Neutrophil (primary cell): ENCODE measurements around the gene SNTG2.

ENCODE experiments used
- H3K27ac ChIP-seq: fragments of 200-600 bp; sonication (generic); 2 replicates; pipeline ENCODE4 v1.5.1; 2016; ENCODE audit warnings: mild to moderate bottlenecking, moderate library complexity
- H3K27me3 ChIP-seq: fragments of 200-600 bp; sonication (generic); 2 replicates; pipeline ENCODE4 v1.6.0; 2016; ENCODE audit warnings: mild to moderate bottlenecking
- H3K36me3 ChIP-seq: fragments of 200-600 bp; sonication (generic); 2 replicates; pipeline ENCODE4 v1.5.1; 2017
- H3K4me1 ChIP-seq, 2 experiments: fragments of 200-600 bp in 1 of 2; sonication (generic) in 1 of 2; 1 replicate in 1 of 2; 2 replicates in 1 of 2; pipeline versions ENCODE4 v1.5.1 to v1.6.1; 2013 to 2016; ENCODE audit warnings: low read depth in 1 of 2, low read length in 1 of 2, mild to moderate bottlenecking in 1 of 2, moderate library complexity in 1 of 2; ENCODE audit not compliant: control insufficient read depth in 1 of 2, insufficient read depth in 1 of 2
- H3K4me3 ChIP-seq, 2 experiments: fragments of 200-600 bp in 1 of 2; sonication (generic) in 1 of 2; 1 replicate in 1 of 2; 2 replicates in 1 of 2; pipeline ENCODE4 v1.5.1; 2013 to 2016; ENCODE audit warnings: low read depth in 1 of 2, low read length in 1 of 2, mild to moderate bottlenecking in 1 of 2, moderate library complexity in 1 of 2
- H3K9me3 ChIP-seq: fragments of 200-600 bp; sonication (generic); 2 replicates; pipeline ENCODE4 v1.5.1; 2016
- TF ChIP-seq, protein P1 (sequence below): fragments of 200-600 bp; sonication (generic); IDR thresholded peaks from 2 replicates; pipeline ENCODE4 v1.5.1; 2016; ENCODE audit warnings: antibody characterized with exemption

The SNTG2 gene

DNA sequence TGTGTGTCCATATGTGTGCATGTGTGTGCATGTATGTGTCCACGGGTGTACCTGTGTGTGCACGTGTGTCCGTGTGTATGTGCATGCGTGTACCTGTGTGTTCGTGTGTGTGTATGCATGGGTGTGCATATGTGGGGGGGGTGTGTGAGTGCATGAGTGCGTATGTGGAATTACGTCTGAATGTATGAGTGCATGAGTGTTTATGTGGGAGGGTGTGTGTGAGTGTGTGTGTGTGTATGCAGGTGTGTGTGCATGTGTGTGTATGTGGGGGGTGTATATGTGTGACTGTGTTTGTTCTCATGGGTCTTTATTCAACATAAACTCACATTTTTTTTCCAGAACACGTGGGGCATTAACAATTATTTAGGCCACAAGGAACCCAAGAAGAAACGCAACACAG lies 208.4 kb downstream of the SNTG2 start:
- Histone ChIP-seq H3K9me3 (no peaks in the 10 kb centered on the region), H3K27me3 (no peaks in the 10 kb centered on the region), H3K27ac (no peak overlapping the region), H3K4me3 (no peak overlapping the region), H3K36me3 (no peaks in the 10 kb centered on the region), H3K4me1 (no peaks in the 10 kb centered on the region)
- TF ChIP-seq, protein P1, sequence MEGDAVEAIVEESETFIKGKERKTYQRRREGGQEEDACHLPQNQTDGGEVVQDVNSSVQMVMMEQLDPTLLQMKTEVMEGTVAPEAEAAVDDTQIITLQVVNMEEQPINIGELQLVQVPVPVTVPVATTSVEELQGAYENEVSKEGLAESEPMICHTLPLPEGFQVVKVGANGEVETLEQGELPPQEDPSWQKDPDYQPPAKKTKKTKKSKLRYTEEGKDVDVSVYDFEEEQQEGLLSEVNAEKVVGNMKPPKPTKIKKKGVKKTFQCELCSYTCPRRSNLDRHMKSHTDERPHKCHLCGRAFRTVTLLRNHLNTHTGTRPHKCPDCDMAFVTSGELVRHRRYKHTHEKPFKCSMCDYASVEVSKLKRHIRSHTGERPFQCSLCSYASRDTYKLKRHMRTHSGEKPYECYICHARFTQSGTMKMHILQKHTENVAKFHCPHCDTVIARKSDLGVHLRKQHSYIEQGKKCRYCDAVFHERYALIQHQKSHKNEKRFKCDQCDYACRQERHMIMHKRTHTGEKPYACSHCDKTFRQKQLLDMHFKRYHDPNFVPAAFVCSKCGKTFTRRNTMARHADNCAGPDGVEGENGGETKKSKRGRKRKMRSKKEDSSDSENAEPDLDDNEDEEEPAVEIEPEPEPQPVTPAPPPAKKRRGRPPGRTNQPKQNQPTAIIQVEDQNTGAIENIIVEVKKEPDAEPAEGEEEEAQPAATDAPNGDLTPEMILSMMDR, result no peak

- Histone ChIP-seq H3K4me1 (no peaks in the 10 kb centered on the region), H3K27ac (no peak overlapping the region), H3K4me3 (no peak overlapping the region), H3K9me3 (no peaks in the 10 kb centered on the region), H3K27me3 (no peaks in the 10 kb centered on the region), H3K36me3 (no peaks in the 10 kb centered on the region)
- TF ChIP-seq, protein P1, result no peak
Measured at GRCh38 chr2:1162246-1162645, 211.6 kb downstream of the SNTG2 start.

GRCh38 chr2:1162768-1163584 lies 212.3 kb downstream of the SNTG2 start:
- no peaks in the 10 kb centered on the region for H3K4me1 ChIP-seq
- no peak overlapping the region for H3K4me3 ChIP-seq
- no peaks in the 10 kb centered on the region for H3K36me3 ChIP-seq
- TF ChIP-seq, protein P1, result no peak
- no peak overlapping the region for H3K27ac ChIP-seq
- no peaks in the 10 kb centered on the region for H3K9me3 ChIP-seq
- no peaks in the 10 kb centered on the region for H3K27me3 ChIP-seq

DNA sequence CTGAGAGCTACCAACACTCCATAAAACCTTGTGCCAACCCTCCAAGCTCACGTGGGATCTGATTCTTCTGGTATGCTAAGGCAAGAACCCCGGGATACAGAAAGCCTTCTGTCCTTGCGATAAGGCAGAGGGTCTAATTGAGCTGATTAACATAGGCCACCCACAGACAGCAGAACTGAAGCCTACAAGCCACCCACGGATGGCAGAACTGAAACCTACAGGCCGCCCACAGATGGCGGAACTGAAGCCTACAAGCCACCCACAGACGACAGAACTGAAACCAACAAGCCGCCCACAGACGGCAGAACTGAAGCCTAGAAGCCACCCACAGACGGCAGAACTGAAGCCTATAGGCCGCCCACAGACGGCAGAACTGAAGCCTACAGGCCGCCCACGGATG lies 216.3 kb downstream of the SNTG2 start:
- TF ChIP-seq, protein P1, result no peak
- Histone ChIP-seq H3K36me3 (no peaks in the 10 kb centered on the region), H3K4me3 (no peak overlapping the region), H3K4me1 (no peaks in the 10 kb centered on the region), H3K27me3 (no peaks in the 10 kb centered on the region), H3K9me3 (no peaks in the 10 kb centered on the region), H3K27ac (no peak overlapping the region)

DNA sequence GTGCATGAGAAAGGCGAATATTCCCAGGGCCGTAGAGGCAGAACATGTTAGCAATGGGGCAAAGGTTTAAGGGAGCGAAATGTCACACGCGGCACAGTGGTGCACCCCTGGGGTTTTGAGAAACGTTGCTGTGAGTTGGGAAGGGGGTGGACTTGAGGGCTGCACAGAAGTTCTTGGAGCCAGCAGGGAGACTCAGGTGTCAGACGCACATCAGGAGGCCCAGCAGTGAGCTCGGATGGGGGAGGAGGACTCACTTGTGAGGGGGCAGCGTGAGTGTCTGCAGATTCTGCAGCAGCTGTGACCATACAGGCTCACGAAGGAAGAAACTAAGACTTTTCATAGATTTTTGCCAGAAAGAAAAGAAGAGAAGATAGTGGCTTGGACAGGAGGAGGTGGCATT lies 218.2 kb downstream of the SNTG2 start:
- Histone ChIP-seq H3K27ac (no peak overlapping the region), H3K27me3 (no peaks in the 10 kb centered on the region), H3K4me3 (no peak overlapping the region), H3K36me3 (no peaks in the 10 kb centered on the region), H3K4me1 (no peaks in the 10 kb centered on the region), H3K9me3 (no peaks in the 10 kb centered on the region)
- TF ChIP-seq, protein P1, result no peak
